GM12873 (cell line): ENCODE data around the gene PGD.

Experiments used
- TF ChIP-seq, protein P1 (sequence below): IDR thresholded peaks from 2 replicates; pipeline ENCODE4 v1.5.1; 2012; ENCODE audit warnings: low read depth, mild to moderate bottlenecking, moderate library complexity, low read length, control low read depth; ENCODE audit not compliant: insufficient read depth; ENCODE audit errors: missing control alignments

Gene PGD

DNA sequence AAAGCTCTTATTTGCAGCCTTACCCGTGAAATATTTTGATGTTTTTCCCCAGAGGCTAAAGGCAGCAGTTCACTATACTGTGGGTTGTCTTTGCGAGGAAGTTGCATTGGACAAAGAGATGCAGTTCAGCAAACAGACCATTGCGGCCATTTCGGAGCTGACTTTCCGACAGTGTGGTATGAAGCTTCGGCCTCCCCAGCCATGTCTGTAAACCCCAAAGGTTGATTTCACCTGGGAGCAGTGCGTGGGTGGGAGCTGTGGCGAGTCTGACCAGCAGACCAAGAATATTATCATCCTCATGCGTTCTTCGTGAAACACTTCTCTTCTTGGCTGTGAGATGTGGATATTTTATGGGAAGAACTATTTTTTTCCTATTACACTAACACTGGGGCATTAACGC is 34.9 kb downstream of the PGD start:
- TF ChIP-seq, protein P1, sequence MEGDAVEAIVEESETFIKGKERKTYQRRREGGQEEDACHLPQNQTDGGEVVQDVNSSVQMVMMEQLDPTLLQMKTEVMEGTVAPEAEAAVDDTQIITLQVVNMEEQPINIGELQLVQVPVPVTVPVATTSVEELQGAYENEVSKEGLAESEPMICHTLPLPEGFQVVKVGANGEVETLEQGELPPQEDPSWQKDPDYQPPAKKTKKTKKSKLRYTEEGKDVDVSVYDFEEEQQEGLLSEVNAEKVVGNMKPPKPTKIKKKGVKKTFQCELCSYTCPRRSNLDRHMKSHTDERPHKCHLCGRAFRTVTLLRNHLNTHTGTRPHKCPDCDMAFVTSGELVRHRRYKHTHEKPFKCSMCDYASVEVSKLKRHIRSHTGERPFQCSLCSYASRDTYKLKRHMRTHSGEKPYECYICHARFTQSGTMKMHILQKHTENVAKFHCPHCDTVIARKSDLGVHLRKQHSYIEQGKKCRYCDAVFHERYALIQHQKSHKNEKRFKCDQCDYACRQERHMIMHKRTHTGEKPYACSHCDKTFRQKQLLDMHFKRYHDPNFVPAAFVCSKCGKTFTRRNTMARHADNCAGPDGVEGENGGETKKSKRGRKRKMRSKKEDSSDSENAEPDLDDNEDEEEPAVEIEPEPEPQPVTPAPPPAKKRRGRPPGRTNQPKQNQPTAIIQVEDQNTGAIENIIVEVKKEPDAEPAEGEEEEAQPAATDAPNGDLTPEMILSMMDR: no peak

DNA sequence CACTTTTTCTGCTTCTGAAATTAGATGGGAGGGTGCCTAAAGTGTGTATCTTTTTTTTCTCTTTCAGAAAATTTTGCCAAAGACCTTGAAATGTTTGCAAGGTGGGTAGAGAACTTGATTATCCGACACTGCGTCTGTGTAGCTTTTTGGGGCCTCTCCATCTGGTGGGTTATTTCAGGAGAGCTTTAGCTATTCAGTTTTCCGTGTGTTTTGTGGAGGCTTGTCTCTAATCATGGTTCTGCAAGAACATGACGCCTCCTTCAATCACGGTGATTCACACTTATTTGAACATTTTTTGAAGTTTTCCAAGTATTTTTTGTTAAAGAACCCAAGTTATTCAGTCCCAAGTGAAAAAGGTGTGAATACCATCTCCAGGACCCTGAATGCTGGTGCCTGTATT is 35.7 kb downstream of the PGD start:
- TF ChIP-seq, protein P1: no peak

DNA sequence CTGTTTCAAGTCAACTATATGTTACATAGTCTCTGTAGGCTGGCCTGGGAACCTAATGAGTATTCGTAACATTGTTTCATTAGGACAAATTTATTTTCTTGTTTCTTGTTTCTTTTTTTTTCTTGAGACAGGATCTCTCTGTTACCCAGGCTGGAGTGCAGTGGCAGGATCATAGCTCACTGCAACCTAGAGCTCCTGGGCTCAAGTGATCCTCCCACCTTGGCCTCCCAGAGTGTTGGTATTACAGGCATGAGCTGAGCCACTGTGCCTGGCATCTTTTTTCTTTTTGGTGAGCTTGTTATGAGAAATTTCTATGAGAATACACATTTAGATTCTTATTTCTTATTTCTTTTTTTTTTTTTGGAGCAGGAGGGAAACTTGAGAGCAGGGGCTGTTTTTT is 38.2 kb downstream of the PGD start:
- TF ChIP-seq, protein P1: no peak

DNA sequence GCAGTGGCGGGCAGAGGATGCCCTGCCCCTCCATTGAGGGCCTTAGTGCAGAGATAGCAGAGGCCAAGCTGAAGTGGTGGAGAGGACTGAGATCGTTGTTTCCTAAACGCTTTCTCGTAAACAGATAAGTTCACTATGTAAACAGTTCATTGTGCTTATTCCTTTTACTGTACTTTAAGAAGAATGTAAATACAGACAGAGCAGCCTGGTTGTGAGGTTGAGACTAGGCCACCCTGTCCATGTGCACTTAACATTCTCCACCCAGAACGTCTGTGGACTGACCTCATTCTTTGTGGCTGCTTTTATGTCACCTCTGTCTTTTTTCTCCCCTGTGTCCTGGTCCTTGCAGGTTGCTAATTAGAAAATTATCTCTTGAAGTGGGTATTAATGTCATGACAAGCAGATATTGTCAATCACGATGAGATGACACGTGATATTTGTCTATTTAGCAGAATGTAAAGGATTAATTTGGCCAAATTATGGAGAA is 39.9 kb downstream of the PGD start:
- TF ChIP-seq, protein P1: no peak

DNA sequence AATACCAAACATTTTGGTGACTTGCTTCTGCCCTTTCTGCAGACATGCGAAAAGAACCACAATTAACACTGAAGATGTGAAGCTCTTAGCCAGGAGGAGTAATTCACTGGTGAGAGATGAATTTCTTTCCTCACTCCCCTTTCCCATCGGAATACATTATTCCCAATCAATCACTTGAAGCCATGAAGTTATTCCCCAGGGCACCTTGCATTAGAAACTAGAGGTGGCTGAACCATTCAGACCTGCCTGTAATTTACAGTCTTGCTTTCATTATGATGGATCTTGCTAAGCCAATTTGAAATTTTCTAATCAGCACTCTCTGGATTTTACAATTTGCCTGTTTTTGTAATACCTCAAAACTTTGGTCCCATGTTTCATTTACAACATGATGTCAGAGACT is 41.4 kb downstream of the PGD start:
- TF ChIP-seq, protein P1: no peak

DNA sequence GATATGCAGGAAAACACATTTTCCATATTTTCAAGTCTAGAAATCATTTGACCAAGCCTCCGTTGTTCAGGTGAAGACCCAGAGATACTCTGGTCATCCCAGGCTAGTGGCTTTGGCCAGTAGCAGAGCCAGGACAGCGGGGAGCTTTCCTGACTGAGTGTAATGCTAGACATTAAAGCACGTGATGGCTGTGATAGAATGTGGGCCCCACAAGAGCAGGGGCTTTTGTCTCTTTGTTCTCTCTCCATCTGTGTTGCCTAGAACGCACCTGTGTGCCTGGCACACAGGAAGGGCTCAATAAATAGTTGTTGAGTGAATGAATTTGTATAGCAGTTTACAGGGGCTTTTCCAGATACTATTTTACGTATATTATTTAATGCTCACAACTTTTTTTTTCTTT is 41.9 kb downstream of the PGD start:
- TF ChIP-seq, protein P1: no peak

DNA sequence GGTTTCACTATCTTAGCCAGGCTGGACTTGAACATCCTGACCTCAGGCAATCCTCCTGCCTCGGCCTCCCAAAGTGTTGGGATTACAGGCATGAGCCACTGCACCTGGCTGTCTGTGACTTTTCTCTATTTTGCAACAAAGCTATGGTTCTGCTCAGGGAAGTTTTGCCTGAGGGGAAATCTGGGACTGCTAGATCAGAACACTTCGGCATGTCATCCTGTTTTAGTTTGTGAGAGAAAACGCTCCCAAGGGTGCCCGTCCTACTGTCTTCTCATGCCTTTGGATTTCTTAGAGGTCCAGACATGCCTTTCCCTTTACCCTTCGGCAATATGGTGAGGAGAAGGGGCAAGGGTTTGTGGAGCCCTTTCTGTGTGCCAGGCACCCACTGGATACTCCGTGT is 45.4 kb downstream of the PGD start:
- TF ChIP-seq, protein P1: no peak
